ENCODE results near the gene LGALS8. TPM values are rescaled to one million over a fixed set of nuclear protein-coding genes. Genes with fewer than 3 reads are reported as not detected.

Gene LGALS8
- total RNA-seq, 3 donors from 2014 or later, result 55.3 to 74.3 (median 56.4) TPM

GRCh38 chr1:236530959-236531358, 7.2 kb downstream of the LGALS8 start:
- intact Hi-C loops (cut with DNase I, micrococcal nuclease), result no loop called here
- no peak for TF ChIP-seq CTCF (IDR thresholded peaks at IDR 0.05)
- H3K9me3 ChIP-seq, result no peaks in the 10 kb centered on the region
- no peak overlapping the region for H3K4me3 ChIP-seq
- no peaks in the 10 kb centered on the region for H3K36me3 ChIP-seq (ENCODE audit: low read depth)
- DNase-seq (no peak), ATAC-seq (no peak)
- H3K4me1 ChIP-seq (ENCODE audit: low read depth), result peaks cover 11% of the 10 kb centered on the region

- ATAC-seq, result no peak
- Histone ChIP-seq H3K36me3 (ENCODE audit: low read depth) (no peaks in the 10 kb centered on the region), H3K9me3 (no peaks in the 10 kb centered on the region), H3K4me3 (no peak overlapping the region), H3K4me1 (ENCODE audit: low read depth) (peaks cover 13% of the 10 kb centered on the region)
- no peak for DNase-seq
- no peak for TF ChIP-seq CTCF (IDR thresholded peaks at IDR 0.05)
- intact Hi-C loops (cut with DNase I, micrococcal nuclease), result no loop called here
These were observed 9.1 kb downstream of the LGALS8 start for GRCh38 chr1:236532850-236533249.

- Histone ChIP-seq H3K36me3 (ENCODE audit: low read depth) (no peaks in the 10 kb centered on the region), H3K9me3 (no peaks in the 10 kb centered on the region), H3K4me3 (no peak overlapping the region), H3K4me1 (ENCODE audit: low read depth) (peaks cover 13% of the 10 kb centered on the region)
- ATAC-seq (no peak), DNase-seq (no peak)
- intact Hi-C loops (cut with DNase I, micrococcal nuclease), result no loop called here
- TF ChIP-seq CTCF (IDR thresholded peaks at IDR 0.05), result no peak
These were observed 10.4 kb downstream of the LGALS8 start for GRCh38 chr1:236534151-236534651.

GRCh38 chr1:236535190-236535589, 11.4 kb downstream of the LGALS8 start:
- H3K9me3 ChIP-seq, result no peaks in the 10 kb centered on the region
- no peak for DNase-seq
- no peak overlapping the region for H3K4me3 ChIP-seq
- no peak for TF ChIP-seq CTCF (IDR thresholded peaks at IDR 0.05)
- peaks cover 13% of the 10 kb centered on the region for H3K4me1 ChIP-seq (ENCODE audit: low read depth)
- ATAC-seq, result no peak
- intact Hi-C loops (cut with DNase I, micrococcal nuclease), result no loop called here
- H3K36me3 ChIP-seq (ENCODE audit: low read depth), result no peaks in the 10 kb centered on the region

GRCh38 chr1:236535662-236536161, 11.9 kb downstream of the LGALS8 start:
- Histone ChIP-seq H3K4me3 (no peak overlapping the region), H3K9me3 (no peaks in the 10 kb centered on the region), H3K4me1 (ENCODE audit: low read depth) (peaks cover 13% of the 10 kb centered on the region), H3K36me3 (ENCODE audit: low read depth) (no peaks in the 10 kb centered on the region)
- TF ChIP-seq CTCF (IDR thresholded peaks at IDR 0.05), result no peak
- DNase-seq (no peak), ATAC-seq (no peak)
- intact Hi-C loops (cut with DNase I, micrococcal nuclease), result no loop called here

- Histone ChIP-seq H3K4me1 (ENCODE audit: low read depth) (peaks cover 8% of the 10 kb centered on the region), H3K4me3 (no peak overlapping the region), H3K9me3 (no peaks in the 10 kb centered on the region), H3K36me3 (ENCODE audit: low read depth) (no peaks in the 10 kb centered on the region)
- ATAC-seq, result no peak
- no peak for DNase-seq
- intact Hi-C loops (cut with DNase I, micrococcal nuclease), result no loop called here
- TF ChIP-seq CTCF (IDR thresholded peaks at IDR 0.05), result no peak
These were observed 12.8 kb downstream of the LGALS8 start for GRCh38 chr1:236536540-236536939.

Measured in mucosa of descending colon (tissue), 3 donors.